HCT116 (cell line): Measurements from ENCODE around the gene PHF1.
"Not testable (repeated sequence)": the region's sequence is repeated elsewhere in the genome, so short reads cannot be mapped to it uniquely, and the experiment has no call there.

ENCODE experiments used
- EZH2 ChIP-seq: fragments of 200-600 bp; sonication (generic); IDR thresholded peaks from 2 replicates; pipeline ENCODE4 v1.6.1; 2017; ENCODE audit warnings: antibody characterized with exemption, mixed run types
- POLR2A ChIP-seq: IDR thresholded peaks from 2 replicates; pipeline ENCODE4 v1.7.0; 2011; ENCODE audit warnings: borderline replicate concordance; ENCODE audit not compliant: insufficient read depth, insufficient read length; ENCODE audit errors: extremely low read depth
- POLR2AphosphoS5 ChIP-seq: IDR thresholded peaks from 2 replicates; pipeline ENCODE4 v1.6.1; 2011; ENCODE audit warnings: mild to moderate bottlenecking, low read depth, low read length, moderate library complexity

DNA sequence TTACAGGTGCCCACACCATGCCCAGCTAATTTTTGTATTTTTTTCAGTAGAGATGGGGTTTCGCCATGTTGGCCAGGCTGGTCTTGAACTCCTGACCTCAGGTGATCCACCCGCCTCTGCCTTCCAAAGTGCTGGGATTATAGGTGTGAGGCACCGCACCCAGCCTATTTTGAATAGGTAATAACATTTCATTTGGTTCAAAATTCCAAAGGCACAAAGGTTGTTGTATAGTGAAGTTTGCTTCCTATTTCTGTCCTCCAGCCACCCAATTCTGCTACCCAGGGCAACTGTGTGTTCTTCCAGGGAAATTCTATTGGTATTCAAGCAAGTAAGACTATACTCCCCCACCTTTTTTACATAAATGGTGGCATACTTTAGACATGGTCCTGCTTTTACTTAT, 12.2 kb upstream of the PHF1 start:
- not testable (repeated sequence) for TF ChIP-seq POLR2AphosphoS5, POLR2A, EZH2
